ENCODE measurements around the gene ZSWIM1.
"Not testable (repeated sequence)": the region's sequence is repeated elsewhere in the genome, so short reads cannot be mapped to it uniquely, and the experiment has no call there.

The ZSWIM1 gene

DNA sequence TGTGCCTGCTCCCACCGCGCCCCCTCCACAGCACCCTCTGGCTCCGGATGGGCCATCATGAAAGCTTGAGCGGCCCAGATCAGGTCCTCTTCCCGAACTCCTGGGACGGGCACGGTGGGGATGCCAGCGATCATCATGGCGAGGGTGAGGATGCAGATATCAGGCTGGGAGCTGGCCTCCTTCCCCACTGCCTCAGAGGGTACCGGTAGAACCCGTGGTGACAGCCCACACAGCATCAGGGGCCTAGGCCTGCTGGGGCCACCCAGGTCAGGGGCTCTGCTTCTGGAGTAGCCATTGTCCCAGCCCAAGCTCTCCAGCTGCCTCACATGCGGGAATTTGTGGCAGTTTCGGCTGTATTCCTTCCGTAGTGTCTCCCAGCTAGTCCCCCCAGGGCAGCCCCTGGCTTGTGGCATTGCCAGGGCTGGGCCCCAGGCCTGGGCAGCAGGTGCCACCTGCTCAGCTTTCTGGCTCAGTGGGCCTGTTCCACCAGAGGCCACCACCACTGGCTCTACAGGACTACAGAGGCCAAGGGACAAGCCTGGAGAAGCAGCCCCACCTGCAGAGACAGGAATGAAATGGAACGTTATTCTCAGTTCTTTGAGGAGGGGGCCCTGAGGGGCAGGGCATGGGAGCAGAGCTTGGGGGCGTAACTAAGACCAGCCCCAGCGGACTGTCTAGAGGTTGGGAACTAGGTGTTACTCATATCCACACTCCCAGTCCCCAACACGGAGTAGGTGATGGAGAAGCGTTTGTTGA, 5.7 kb downstream of the ZSWIM1 start:
- intact Hi-C loops (cut with DNase I) = no loop called here
- peak in 1 of 10 donors; percentile 64 for DNase-seq

DNA sequence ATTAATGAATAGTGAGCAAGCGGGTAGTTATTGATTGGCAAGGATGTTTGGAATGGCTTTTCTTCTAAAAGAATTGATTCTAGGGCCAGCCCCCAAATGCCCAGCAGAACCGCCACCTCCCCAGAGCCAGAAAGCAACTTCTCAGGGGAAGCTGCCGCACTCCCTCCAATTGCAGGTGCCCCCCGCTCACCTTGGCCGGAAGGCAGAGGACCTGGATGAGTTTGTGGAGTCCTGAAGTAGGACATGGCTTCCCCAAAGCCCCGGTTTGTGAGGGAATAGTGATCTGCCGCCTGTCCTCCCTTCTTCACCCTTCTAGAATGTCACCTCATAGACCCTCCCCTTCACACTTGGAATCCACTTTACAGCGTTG, 6.3 kb downstream of the ZSWIM1 start, which contains the start of gene SPATA25:
Gene SPATA25, minus strand, starts transcription at position 277 of the 370 bp plus-strand sequence. Its CDS starts 32 bp downstream, at position 245.
- DNase-seq = peak in 1 of 10 donors; percentile 50

DNA sequence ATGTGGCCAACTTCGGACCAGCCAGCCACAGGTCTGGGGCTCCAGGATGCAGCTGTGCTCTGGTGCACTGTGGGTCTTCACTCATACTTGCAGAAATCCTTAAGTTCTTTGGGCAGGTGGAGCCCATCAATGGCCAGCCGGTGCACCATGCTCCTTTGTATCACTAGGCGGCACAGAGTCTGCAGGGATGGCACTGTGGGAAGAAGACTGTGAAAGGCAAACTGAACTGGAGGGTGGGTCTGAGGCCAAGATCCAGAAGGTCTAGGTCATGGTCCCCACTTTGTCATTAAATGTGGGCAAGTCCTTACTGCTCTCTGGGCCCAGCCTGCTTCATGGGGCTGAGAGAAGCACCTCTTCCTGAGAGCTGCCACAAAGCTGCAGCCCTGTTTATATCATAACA, 7.7 kb downstream of the ZSWIM1 start:
- peak in 1 of 10 donors; percentile 47 for DNase-seq
- intact Hi-C loops (cut with DNase I) = no loop called here

More for the DNA sequence above, 6.3 kb downstream of the ZSWIM1 start, which contains the start of gene SPATA25:
- intact Hi-C loops (cut with DNase I) = no loop called here

DNA sequence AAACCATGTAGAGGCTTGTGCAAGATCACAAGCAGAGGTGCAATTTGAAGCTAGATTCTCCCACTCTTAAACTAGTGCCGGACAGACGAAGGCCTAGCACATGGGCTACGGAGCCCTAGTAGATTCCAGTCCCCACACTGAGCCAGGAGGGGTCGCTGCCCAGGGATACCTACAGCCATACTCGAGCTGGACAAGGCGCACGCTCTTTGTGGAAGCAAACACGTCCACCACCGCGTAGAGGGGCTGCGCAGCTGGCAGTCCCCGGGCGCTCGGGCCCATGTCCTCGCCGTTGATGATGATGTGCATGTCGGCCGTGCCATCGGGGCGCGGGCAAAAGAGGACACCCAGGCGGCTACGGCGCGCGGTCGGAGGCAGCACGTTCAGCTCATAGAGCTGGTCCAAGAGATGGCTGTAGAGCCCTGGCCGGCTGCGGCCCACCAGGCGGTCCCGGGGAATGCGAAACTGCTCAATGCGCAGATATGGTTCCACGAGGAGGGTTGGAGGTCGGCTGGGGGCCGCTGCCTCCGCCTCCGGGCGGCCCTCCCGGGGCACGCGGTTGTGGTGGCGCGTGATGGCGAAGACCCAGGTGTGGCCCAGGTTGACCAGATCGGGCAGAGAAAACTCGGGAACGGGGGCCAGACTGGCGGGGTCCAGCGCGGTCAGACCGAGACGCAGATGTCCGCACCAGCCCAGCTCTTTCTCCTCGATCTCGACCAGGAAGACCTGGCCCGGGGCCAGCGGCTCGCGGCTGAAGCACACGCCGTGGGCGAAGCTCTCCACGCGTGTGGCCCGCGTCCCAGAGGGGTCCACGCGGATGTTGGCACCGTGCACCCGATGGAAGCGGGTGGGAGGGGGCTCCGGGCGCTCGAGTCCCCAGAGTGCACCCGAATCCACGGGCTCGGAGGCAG, 9.3 kb downstream of the ZSWIM1 start:
- DNase-seq = peak; percentile 49 to 96 (median 73)
- intact Hi-C loops (cut with DNase I) = loop anchor here (2.0 to 5.0 kb wide), 2 partner anchors 42 to 78 kb away; partner anchors contain the start of genes PCIF1 and UBE2C

DNA sequence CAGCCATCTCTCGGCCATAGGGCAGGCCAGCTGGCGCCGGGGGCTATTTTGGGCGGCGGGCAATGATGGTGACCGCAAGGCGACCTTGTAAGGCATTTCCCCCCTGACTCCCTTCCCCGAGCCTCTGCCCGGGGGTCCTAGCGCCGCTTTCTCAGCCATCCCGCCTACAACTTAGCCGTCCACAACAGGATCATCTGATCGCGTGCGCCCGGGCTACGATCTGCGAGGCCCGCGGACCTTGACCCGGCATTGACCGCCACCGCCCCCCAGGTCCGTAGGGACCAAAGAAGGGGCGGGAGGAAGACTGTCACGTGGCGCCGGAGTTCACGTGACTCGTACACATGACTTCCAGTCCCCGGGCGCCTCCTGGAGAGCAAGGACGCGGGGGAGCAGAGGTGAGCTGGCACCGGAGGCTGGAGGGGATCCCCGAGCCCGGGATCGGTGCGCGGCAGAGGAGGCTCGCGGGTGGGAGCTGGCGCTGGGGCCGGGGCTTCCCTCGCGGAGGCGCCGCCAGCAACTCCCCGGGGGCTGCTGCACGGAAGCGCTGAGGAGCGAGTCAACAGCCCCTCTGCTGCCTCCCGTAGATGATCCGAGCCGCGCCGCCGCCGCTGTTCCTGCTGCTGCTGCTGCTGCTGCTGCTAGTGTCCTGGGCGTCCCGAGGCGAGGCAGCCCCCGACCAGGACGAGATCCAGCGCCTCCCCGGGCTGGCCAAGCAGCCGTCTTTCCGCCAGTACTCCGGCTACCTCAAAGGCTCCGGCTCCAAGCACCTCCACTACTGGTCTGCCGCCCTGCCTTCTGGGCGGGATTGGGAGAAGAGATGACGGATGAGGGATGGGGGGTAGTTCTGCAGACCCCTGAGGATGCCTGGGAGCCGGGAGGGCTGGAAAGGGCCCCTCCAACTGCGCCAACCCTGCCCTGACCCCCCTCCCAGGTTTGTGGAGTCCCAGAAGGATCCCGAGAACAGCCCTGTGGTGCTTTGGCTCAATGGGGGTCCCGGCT, 10.3 kb downstream of the ZSWIM1 start, which contains the start of the genes CTSA and NEURL2:
Gene CTSA, plus strand, starts transcription at position 351 of the 999 bp plus-strand sequence. Its CDS starts 234 bp downstream, at position 585.
Gene NEURL2, minus strand, starts transcription at position 224 of the 999 bp plus-strand sequence. Its CDS starts 217 bp downstream, at position 7.
- peak; percentile 87 to 99 (median 94) for DNase-seq
- intact Hi-C loops (cut with DNase I) = loop anchor here (2.0 to 5.0 kb wide), 2 partner anchors 41 to 78 kb away; partner anchors contain the start of genes PCIF1 and UBE2C

DNA sequence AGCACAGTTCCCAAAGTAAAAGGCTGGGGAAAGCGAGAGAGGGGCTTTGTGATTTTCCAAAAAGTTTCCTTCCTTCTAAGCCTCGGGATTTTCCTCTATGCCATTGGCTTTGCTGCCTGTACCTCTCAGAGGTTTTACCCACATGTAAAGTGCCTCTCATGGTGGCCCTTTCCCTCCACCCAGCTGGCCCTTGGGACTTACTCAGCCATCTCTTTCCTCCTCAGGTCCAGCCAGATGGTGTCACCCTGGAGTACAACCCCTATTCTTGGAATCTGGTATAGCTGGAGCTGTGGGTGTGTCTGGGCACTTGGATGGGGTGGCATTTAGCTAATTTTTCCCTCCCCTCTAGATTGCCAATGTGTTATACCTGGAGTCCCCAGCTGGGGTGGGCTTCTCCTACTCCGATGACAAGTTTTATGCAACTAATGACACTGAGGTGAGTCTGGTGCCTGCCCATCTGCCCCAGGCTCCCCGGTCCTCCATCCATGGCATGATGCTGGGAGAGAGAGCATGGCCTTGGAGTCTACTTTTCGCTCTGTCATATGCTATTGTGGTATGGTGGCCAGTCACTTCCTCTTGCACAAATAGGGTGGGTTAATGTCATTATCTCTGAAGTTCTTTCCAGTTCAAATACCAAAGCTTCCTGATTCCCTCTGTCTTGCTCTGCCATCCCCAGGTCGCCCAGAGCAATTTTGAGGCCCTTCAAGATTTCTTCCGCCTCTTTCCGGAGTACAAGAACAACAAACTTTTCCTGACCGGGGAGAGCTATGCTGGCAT, 11.2 kb downstream of the ZSWIM1 start:
- intact Hi-C loops (cut with DNase I) = loop anchor here (5.0 kb wide), 1 partner anchor 40 kb away; the partner anchor contains the start of gene PCIF1

DNA sequence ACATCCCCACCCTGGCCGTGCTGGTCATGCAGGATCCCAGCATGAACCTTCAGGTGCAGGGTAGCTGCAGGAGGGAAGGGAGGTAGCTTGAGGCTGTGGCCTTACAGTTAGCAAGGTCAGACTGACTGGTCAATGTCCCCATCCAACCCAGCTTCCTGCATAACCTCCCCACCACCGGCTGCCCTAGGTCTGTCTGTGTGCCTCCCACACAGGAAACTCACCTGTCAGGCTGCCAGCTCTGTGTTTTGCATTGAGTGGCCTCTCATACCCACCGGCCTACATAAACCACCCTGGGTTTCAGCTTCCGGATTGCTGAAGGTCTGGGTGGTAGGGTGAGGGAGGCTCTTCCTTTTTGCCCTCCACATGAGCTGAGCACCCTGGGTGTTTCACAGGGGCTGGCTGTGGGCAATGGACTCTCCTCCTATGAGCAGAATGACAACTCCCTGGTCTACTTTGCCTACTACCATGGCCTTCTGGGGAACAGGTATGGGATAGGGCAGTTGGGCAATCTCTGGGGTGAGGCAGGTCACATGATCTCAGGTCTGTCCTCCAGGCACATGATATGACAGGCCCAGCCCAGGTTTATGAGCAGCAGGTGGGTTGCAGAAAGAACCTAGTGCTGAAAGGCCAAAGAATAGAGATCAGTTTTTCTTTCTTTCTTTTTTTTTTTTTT, 11.9 kb downstream of the ZSWIM1 start:
- intact Hi-C loops (cut with DNase I) = loop anchor here (5.0 kb wide), 1 partner anchor 39 kb away; the partner anchor contains the start of gene PCIF1
- peak in 2 of 10 donors; percentile 41 to 59 for DNase-seq

More for the DNA sequence above, 11.2 kb downstream of the ZSWIM1 start:
- DNase-seq = peak in 3 of 10 donors; percentile 10 to 49 (median 25)

DNA sequence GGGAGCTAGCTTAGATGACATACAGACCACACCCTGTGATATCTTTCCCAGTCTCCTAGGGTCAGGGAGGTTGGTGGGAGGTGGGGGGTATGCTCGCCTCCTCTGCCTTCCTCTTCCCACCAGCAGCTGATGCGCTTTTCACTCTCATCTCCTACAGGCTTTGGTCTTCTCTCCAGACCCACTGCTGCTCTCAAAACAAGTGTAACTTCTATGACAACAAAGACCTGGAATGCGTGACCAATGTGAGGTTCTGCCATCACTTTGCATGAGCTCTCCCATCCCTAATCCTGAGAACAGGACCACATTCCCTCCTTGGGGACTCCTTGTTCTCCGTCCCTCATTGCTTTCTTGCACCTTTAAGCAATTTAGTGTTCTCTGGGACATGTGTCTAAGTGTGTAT, 12.8 kb downstream of the ZSWIM1 start:
- intact Hi-C loops (cut with DNase I) = loop anchor here (5.0 kb wide), 1 partner anchor 38 kb away; the partner anchor contains the start of gene PCIF1
- DNase-seq = peak in 1 of 10 donors; percentile 24

DNA sequence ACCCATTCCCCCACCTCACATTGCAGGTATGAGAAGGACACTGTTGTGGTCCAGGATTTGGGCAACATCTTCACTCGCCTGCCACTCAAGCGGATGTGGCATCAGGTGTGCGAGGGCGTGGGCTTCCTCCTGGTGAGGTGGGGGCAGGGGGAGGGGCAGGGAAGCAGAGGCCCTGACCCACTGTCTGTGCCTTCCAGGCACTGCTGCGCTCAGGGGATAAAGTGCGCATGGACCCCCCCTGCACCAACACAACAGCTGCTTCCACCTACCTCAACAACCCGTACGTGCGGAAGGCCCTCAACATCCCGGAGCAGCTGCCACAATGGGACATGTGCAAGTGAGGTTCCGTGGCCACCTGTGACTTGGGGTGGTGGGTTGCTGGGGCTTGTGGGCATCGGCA, 13.8 kb downstream of the ZSWIM1 start:
- peak in 2 of 10 donors; percentile 8 to 63 for DNase-seq
- intact Hi-C loops (cut with DNase I) = loop anchor here (5.0 kb wide), 1 partner anchor 38 kb away; the partner anchor contains the start of gene PCIF1

DNA sequence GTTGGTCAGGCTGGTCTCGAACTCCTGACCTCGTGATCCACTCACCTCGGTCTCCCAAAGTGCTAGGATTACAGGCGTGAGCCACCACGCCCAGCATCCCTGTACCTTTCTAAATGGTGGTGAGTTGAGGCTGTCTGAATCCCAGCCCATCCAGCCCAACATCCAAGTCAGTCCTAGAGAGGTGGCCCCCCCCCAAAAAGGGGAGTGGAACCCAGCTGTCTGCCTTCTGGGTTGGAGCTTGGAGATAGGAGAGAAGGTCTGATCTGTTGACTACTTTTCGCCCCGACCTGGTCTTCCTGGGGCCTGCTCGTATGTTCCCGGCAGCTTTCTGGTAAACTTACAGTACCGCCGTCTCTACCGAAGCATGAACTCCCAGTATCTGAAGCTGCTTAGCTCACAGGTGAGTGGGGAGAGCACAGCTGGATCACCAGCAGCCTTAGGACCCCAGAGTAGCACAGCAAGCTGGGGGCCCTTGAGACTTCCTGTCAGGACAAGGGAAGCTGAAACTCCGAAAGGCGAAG, 15.7 kb downstream of the ZSWIM1 start:
- intact Hi-C loops (cut with DNase I) = no loop called here
- DNase-seq = peak in 3 of 10 donors; percentile 0 to 61 (median 41)

DNA sequence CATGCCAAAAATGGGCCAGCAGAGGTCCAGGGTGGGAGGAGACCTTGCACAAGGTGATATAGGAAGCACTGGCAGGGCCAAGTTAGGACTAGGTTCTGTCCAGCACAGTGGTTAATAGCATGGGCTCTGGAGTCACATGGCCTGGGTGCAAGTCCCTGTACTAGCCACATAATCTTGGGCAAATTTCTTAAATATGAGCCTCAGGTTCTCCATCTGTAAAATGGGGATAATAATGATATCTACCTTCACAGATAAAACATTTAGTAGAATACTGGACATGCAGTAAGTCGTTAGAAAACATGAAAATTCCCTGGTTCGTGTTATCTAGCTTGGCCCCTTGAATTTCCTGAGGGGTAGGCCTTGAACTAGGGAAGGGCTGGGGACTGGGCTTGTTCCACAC, 16.3 kb downstream of the ZSWIM1 start:
- intact Hi-C loops (cut with DNase I) = no loop called here
- DNase-seq = no peak

DNA sequence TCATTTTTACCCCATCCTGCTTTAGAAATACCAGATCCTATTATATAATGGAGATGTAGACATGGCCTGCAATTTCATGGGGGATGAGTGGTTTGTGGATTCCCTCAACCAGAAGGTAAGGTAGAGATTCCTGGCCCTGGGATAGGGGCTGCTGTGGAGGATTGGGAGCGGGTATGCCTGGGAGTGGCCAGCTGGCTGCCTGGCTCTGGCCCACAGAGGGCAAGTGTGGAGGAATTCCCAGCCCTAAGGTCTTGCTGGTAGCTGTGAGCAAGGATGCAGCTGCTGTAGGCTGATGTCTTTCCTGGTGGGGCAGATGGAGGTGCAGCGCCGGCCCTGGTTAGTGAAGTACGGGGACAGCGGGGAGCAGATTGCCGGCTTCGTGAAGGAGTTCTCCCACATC, 16.7 kb downstream of the ZSWIM1 start:
- intact Hi-C loops (cut with DNase I) = no loop called here
- DNase-seq = peak in 2 of 10 donors; percentile 37 to 50

DNA sequence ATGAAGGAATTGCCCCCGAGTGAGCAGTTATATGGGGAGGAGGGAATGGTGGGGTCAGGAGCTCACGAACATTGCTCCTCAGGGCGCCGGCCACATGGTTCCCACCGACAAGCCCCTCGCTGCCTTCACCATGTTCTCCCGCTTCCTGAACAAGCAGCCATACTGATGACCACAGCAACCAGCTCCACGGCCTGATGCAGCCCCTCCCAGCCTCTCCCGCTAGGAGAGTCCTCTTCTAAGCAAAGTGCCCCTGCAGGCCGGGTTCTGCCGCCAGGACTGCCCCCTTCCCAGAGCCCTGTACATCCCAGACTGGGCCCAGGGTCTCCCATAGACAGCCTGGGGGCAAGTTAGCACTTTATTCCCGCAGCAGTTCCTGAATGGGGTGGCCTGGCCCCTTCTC, 17.3 kb downstream of the ZSWIM1 start:
- peak in 2 of 10 donors; percentile 37 to 68 for DNase-seq
- intact Hi-C loops (cut with DNase I) = no loop called here

DNA sequence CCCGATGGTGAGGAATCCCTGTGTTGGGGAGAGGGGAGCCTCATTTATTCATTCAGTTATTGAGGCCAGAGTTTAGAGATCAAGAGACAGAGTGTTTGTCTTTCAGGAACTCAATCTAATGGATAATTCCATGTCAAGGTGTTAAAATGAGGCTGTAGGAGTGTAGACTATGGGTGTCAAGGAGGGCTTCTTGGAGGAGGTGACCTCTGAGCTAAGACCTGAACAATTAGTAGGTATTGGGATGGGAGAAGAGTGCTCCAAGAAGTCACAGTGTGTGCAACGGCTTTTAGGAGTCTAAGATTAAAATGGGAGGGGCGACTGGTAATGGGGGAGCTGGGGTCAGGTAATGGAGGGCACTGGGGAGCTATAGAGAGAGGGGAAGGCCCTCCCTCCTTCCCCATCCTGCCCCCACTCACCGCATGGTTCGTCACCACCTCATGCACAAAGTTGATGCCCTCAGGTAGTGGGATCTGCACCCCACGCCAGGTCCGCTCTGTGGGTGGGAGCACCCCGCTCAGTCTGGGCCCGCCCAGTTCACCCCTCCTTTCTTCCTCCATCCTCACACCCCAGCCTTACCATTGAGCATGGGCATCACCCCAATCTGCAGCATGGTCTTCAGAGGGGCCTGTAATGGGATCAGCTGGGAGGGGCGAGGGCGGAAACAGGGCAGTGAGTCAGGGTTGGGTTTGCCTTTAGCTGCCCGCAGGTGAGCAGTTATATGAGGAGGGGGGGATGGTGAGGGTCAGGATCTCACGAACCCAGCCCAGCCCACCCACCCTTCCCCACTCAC, 18.2 kb downstream of the ZSWIM1 start:
- DNase-seq = peak in 2 of 10 donors; percentile 48 to 56
- intact Hi-C loops (cut with DNase I) = no loop called here

DNA sequence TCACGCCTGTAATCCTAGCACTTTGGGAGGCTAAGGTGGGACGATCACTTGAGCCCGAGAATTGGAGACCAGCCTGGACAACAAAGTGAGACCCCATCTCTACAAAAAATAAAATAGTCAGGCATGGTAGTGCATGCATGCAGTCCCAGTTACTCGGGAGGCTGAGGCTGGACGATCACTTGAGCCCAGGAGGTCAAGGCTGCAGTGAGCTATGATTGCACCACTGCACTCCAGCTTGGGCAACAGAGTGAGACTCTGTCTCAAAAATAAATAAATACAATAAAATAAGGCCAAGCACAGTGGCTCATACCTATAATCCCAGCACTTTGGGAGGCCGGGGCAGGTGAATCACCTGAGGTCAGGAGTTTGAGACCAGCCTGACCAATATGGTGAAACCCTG, 20.3 kb downstream of the ZSWIM1 start:
- intact Hi-C loops (cut with DNase I) = not testable (repeated sequence)
- DNase-seq = peak in 2 of 10 donors; percentile 10 to 59

DNA sequence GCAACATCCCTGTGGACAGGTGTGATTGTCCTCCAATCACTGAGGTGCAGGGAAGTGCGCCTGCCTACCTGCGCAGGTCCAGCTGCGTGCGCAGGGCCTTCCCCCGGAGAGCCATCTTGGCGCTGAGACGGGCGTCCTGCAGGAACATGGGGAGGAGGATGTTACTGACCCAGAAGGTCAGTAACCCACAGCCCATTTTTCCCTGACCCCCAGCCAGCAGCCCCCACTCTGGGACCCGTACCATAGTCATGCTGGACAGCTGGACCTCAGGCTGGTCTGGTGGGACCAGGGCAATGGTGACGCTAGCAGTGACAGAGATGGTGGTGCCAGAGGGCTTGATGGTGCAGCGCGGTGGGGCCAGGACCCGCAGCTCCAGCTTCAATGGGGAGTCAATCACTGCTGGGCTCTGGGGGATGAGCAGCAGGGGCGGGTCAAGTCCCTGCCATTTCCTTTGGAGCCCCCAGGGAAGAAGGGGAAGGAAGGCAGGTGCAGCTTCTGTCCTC, 21.2 kb downstream of the ZSWIM1 start:
- intact Hi-C loops (cut with DNase I) = no loop called here
- peak in 1 of 10 donors; percentile 60 for DNase-seq
